Activated effector memory CD4-positive, alpha-beta T cell treated with anti-CD3 and anti-CD28 coated beads, Interleukin-2, amount 50 U/mL, for 16 hours (primary cell): ENCODE measurements around the gene ARL15.
"Not testable (repeated sequence)": the region's sequence is repeated elsewhere in the genome, so short reads cannot be mapped to it uniquely, and the experiment has no call there.

ENCODE experiments used
- DNase-seq: peaks from one replicate; pipeline ENCODE4 v3.0.0-alpha.2; 2020

The ARL15 gene

DNA sequence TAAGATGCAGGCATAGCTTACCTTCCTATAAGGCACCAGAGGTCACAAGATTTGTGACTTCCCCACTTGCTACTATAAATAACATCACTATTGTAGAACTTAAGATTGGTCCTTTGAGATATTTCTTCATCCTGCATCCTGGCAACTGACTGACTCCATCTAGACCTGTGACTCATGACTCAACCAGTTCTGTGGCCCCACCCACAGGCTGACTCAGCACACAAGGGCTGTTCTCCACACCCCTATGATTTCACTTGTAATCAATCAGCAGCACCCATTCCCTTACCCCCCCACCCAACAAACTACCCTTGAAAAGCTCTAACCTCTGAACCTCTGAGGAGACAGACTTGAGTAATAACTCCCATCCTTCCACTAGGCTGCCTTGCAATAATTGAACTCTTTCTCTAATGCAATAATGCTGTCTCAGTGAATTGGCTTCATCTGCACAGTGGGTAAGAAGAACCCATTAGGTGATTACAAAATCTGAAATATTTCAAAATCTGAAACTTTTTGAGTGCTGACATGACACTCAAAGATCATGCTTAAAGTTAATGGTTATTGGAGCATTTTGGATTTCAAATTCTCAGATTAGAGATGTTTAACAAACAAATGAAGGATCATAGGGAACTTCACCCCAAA, 296.7 kb downstream of the ARL15 start:
- DNase-seq = peak; percentile 67

GRCh38 chr5:54009828-54010227, 300.5 kb downstream of the ARL15 start:
- no peak for DNase-seq

DNA sequence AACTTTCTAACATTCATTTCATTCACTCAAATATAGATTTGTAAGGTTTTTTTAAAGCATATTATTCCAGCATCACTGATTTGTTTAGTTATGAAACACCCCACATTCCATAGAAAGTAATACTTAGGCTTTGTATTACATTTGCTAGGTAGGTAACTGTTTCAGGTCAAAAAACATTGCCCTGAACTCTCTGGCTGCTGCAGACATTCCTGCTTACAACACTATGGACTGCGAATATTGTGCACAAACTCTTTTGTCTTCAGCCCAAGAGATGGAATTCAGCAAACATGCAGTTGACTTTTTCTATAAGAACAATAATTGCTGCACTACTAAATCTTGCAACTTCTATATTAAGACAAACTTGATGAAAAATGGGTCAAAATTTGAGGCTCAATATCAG, 301.0 kb downstream of the ARL15 start:
- DNase-seq = no peak

DNA sequence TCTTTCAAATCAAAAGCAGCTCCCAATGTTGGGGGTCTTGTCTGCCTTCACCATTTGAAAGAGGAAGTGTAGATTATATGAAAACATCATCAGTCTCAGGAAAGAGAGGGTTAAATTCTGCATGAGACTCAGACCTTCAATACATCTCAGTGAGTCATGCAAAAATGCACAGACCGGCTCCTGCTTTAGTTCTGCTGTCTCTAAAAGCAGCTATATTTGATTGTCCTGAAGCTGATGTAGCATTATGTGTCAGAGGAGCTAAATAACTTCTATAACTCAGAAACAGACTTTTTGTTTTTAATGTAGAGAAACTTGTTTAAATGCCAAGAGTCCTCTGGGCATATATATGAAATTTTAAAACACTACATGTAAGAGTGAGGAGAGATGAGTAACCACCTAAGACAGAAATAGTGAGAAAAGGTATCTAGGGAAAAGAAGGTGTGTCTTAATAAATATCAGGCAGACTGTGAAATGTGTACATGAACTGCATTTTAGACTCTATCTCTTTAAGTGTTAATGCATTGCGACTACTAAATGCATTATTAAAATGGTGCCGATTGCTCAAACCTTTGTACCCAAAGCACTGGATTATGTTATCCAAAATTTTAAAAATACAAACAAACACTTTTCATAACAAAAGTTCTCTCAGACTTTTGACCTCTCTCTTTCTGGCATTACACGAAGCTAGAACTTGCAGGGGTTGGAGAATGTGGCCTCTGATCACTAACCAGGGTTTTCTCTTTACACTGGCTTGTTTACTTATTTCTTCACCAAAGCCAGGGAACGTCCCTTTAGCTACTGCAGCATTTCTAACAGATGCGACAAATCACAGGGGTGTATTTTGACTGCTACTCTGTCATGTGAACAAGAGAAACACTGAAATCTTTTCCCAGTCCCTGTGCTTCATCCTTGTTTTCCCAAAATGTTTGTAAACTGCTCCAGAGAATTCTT, 302.3 kb downstream of the ARL15 start:
- no peak for DNase-seq

DNA sequence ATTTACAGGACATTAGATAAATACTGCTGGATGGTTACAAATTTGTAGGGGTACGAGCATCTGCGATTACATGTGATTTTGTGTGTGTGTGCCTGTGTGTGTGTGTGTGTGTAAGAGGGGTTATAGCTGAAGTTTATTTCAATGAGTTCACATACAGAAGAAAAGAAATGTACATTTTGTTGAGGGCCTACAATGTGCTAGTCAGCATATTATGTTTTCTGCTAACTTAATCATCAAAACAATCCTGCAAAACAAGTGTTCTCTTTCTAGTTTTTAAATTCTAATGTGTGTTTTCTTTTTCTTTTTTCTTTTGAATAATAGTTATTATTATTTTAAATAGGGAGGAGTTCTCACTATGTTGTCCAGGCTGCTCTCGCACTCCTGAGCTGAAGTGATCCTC, 305.7 kb downstream of the ARL15 start:
- no peak for DNase-seq

GRCh38 chr5:54002779-54003178, 307.6 kb downstream of the ARL15 start:
- no peak for DNase-seq

DNA sequence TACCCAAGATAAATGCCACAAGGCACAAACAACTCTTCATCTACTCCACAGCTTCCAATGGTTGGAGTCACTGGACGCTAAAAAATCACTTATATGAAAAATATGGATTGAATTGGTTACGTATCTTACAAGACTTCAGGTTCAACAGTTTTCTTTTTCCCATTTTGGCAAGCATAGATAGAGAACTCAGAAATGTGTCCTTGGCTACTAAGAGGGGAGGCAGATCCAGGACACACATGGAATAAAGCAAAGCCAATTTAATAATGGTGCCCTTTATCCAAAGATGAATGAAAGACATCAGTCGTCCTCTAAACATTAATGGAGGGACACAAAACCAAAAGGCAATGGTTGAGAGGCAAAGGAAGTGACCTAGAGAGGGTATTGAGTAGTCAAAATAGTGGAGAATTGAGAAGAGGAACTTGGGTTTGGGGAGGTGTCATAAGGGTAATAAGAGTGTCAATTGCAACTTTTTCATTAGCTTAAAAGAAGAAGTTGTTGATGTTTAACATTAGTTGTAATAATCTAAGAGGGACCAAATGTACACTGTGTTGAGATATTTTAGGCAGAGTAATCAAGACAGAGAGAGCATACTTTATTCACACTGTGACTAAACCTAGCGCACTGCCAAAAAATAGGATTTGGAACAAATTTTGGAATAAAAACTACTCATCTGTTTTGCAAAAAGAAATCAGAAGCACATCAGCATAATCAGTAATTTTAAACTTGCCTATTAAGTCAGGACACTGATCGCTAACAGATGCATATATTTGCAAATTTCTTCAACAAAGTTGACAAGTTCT, 308.2 kb downstream of the ARL15 start:
- DNase-seq = no peak

DNA sequence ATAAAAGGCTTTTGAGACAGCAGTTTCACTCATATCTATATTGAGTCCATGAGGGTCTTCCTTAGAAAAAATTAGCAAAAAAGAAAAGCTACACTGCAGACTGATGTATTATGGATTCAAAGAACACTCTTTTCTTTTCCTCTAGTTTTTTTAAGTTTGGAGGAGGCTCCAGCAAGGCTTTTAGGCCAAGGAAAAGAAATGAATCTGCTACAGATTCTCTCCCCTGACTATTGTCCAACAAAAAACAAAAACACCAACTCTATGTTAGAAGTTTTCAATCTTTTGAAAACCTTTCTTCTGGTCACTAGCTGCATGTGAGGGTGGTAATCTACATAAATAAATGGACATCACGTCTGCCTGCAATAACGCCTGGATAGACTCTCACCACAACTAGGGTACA, 310.4 kb downstream of the ARL15 start:
- no peak for DNase-seq

DNA sequence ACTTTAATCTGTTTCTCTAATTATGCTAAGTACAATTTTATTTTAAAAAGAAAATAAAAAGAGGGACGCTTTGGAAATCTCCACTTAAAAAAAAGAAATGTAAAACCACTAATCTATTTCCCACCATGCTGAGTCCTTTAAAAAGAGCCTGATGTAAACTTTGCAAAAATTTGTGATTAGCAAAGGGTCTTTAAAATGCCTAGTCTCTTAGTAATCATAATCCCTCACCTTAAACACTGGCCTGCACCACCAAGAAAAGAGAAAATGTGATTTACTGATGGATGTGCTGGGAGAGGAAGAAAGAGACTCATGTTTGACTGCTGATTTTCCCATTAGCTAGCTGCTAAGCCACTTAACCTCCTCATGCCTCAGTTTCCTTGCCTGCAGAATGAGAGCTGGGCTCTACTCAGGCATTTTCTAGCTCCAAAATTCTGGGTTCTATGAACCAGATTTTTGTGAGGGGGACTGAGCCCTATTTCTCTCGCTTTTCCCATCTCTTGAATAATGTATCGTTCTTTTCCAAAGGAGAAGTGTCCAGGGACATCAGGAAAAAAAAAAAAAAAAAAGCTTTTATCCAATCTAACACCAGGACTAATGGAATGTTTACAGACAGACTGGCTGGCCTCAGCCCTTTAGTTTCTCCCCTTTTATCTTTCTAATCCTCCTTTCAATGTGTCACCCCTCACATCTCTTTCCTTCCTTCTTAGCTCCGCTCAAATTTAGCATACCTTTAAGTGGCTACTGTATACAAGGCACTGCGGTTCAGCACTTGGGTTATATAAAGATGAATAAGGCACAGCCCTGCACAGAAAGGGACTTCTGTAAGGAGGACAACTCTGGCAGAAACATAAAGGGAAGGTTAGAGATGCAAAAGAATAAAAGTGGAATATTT, 312.4 kb downstream of the ARL15 start:
- DNase-seq = no peak

GRCh38 chr5:53996008-53996407, 314.4 kb downstream of the ARL15 start:
- no peak for DNase-seq

DNA sequence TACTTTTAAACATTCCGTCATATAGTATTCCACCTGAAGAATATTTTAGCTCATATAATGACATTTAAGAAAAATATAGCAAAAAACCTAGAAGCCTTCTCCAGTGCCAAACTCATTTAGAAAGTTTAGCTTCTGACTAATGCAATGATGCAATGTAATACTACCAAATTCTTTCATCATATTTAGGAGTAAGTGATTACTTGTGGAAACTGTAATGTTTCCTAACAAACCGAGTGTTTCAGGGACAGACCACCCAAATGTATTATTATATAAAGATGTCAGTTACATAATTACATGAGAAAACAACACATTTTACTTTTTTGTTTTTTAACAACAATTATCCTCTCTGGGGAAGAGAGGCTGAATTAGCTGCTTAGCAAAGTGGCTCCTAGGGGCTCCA, 316.2 kb downstream of the ARL15 start:
- no peak for DNase-seq

DNA sequence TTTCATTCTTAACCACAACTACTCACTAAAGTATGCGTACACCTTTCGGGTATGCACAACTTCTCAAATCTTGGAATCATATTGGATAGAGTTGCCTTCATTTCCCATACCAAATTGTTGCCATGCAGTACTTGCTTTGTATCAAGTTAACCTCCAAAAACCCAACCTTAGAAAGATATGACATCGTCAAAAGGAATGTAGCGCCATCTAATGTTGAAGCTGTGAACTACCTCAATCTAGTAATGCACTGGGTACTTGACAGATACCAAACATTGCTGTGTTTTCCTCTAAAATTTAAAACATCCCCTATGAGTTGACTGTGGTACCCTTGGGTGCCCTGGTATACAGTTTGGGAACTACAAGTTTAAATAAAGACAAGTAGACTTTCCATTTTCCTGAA, 318.4 kb downstream of the ARL15 start:
- DNase-seq = no peak

DNA sequence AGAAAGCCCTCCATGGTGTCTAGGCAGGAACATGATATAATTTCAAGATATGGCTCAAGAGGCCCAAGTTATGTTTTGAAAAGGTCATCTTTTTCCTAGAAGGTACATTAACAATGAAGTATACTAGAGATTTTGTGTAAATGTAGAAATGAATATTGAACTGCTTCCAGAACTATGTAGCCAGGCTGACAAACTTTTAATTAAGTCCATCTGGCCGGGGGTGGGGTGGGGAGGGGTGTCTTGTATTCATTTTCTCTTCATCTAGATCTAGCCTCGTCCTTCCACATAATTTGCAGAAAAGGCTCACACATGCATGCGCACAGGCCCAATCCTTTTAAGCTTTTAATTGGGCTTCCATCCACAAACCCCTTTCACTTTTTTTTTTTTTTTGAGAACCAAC, 323.3 kb downstream of the ARL15 start:
- DNase-seq = no peak

- no peak for DNase-seq
Observed at GRCh38 chr5:53985796-53986195, 324.6 kb downstream of the ARL15 start.

- DNase-seq = no peak
Observed at GRCh38 chr5:53984971-53985370, 325.4 kb downstream of the ARL15 start.

GRCh38 chr5:53983568-53984460, 326.6 kb downstream of the ARL15 start:
- no peak for DNase-seq

GRCh38 chr5:53982319-53982718, 328.1 kb downstream of the ARL15 start:
- DNase-seq = not testable (repeated sequence)

- no peak for DNase-seq
Observed at GRCh38 chr5:53980061-53980460, 330.3 kb downstream of the ARL15 start.

- DNase-seq = no peak
Observed at GRCh38 chr5:53974021-53974420, 336.4 kb downstream of the ARL15 start.

DNA sequence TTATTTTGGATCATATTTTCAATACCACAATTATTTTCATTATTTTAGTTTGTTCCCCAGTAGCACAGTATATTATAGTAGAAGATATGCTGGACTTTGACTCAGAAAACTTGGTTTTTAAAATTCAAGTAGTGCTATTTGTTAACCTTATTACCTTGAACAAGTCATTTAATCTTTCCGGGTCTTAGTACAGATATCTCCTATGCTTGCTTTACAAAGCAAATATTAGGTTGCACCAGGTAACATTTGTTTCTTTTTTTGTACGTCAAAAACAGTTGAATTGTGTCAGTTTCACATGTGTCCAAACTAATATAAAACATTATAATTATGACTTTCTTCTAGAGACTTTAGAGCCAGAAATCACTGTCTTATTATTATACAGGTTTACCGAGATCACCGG, 338.1 kb downstream of the ARL15 start:
- no peak for DNase-seq

GRCh38 chr5:53971551-53971950, 338.8 kb downstream of the ARL15 start:
- DNase-seq = no peak
